HG03571 (cell line): ENCODE measurements around the gene NPTXR.
"Not testable (repeated sequence)": the region's sequence is repeated elsewhere in the genome, so short reads cannot be mapped to it uniquely, and the experiment has no call there.

ENCODE experiments used
- ATAC-seq: cut with Tn5 transposase; IDR thresholded peaks from one replicate; pipeline ENCODE4 v1.9.1; 2021; ENCODE audit not compliant: unreplicated experiment

The NPTXR gene

GRCh38 chr22:38832005-38832978 lies 11.5 kb downstream of the NPTXR start:
- ATAC-seq: no peak

GRCh38 chr22:38831166-38831945 lies 12.5 kb downstream of the NPTXR start:
- ATAC-seq: no peak

GRCh38 chr22:38830845-38831108 lies 13.1 kb downstream of the NPTXR start:
- no peak for ATAC-seq

- ATAC-seq: no peak
Measured at GRCh38 chr22:38830026-38830844, 13.6 kb downstream of the NPTXR start.

- no peak for ATAC-seq
Measured at GRCh38 chr22:38829485-38829884, 14.3 kb downstream of the NPTXR start.

- no peak for ATAC-seq
Measured at GRCh38 chr22:38828616-38829205, 15.1 kb downstream of the NPTXR start.

- ATAC-seq: no peak
Measured at GRCh38 chr22:38828191-38828590, 15.6 kb downstream of the NPTXR start.

GRCh38 chr22:38827510-38827909 lies 16.3 kb downstream of the NPTXR start:
- no peak for ATAC-seq

GRCh38 chr22:38826801-38827200 lies 17.0 kb downstream of the NPTXR start:
- ATAC-seq: no peak

- ATAC-seq: no peak
Measured at GRCh38 chr22:38826386-38826785, 17.4 kb downstream of the NPTXR start.

GRCh38 chr22:38824585-38824984 lies 19.2 kb downstream of the NPTXR start:
- ATAC-seq: no peak

GRCh38 chr22:38823637-38824036 lies 20.2 kb downstream of the NPTXR start:
- no peak for ATAC-seq

- ATAC-seq: no peak
Measured at GRCh38 chr22:38823076-38823475, 20.8 kb downstream of the NPTXR start.

GRCh38 chr22:38820020-38820419 lies 23.8 kb downstream of the NPTXR start:
- no peak for ATAC-seq

GRCh38 chr22:38819387-38819940 lies 24.4 kb downstream of the NPTXR start:
- no peak for ATAC-seq

- ATAC-seq: no peak
Measured at GRCh38 chr22:38817196-38817595, 26.6 kb downstream of the NPTXR start.

GRCh38 chr22:38815842-38816241 lies 28.0 kb downstream of the NPTXR start:
- ATAC-seq: no peak

GRCh38 chr22:38811241-38811640 lies 32.6 kb downstream of the NPTXR start:
- ATAC-seq: no peak

GRCh38 chr22:38805041-38805593 lies 38.7 kb downstream of the NPTXR start:
- not testable (repeated sequence) for ATAC-seq

GRCh38 chr22:38802671-38803121 lies 41.1 kb downstream of the NPTXR start:
- ATAC-seq: no peak
